MCF 10A (cell line): Measurements from ENCODE around the gene POLG. TPM values are rescaled to one million over a fixed set of nuclear protein-coding genes. Genes with fewer than 3 reads are reported as not detected.
"Not testable (repeated sequence)": the region's sequence is repeated elsewhere in the genome, so short reads cannot be mapped to it uniquely, and the experiment has no call there.

Experiments used
- BruUV-seq: library from RNA; stranded (reverse); fragments of 400-500 nt; replicated peaks from 2 replicates; lab custom pipeline; 2021; lab: Mats Ljungman, UMichigan
- CTCF ChIA-PET: fragments of 300-600 bp; sonication (Branson Sonifier 250); formaldehyde crosslinking; extraction: SDS; loops from one replicate; lab custom pipeline; 2021; ENCODE audit warnings: antibody characterized with exemption, inconsistent platforms; lab: Yijun Ruan, JAX
- POLR2A ChIA-PET: fragments of 300-600, 350-650 bp; sonication (Branson Sonifier 250); formaldehyde crosslinking; extraction: SDS; loops from one replicate; lab custom pipeline; 2020; ENCODE audit warnings: antibody characterized with exemption, inconsistent platforms; lab: Yijun Ruan, JAX
- DNase-seq: peaks from one replicate; pipeline ENCODE4 v3.0.0-alpha.2; 2018; ENCODE audit not compliant: unreplicated experiment
- H3K27ac Mint-ChIP-seq: one replicate; pipeline ENCODE4 v1.8.0; 2022; ENCODE audit warnings: mild to moderate bottlenecking, low read depth, mixed read lengths; ENCODE audit not compliant: unreplicated experiment
- H3K27me3 Mint-ChIP-seq: one replicate; pipeline ENCODE4 v1.8.0; 2022; ENCODE audit warnings: mixed read lengths; ENCODE audit not compliant: insufficient read depth, unreplicated experiment
- H3K36me3 Mint-ChIP-seq: one replicate; pipeline ENCODE4 v1.8.0; 2022; ENCODE audit warnings: mild to moderate bottlenecking, moderate library complexity, mixed read lengths; ENCODE audit not compliant: insufficient read depth, unreplicated experiment
- H3K4me1 Mint-ChIP-seq: one replicate; pipeline ENCODE4 v1.8.0; 2022; ENCODE audit warnings: mixed read lengths; ENCODE audit not compliant: insufficient read depth, unreplicated experiment
- H3K4me3 Mint-ChIP-seq: one replicate; pipeline ENCODE4 v1.8.0; 2022; ENCODE audit warnings: mild to moderate bottlenecking, moderate library complexity, mixed read lengths; ENCODE audit not compliant: unreplicated experiment
- H3K9me3 Mint-ChIP-seq: one replicate; pipeline ENCODE4 v1.8.0; 2022; ENCODE audit warnings: mixed read lengths; ENCODE audit not compliant: unreplicated experiment
- CTCF ChIP-seq: fragments of 200-600 bp; IDR thresholded peaks from one replicate; pipeline ENCODE4 v1.8.0; 2022; ENCODE audit warnings: antibody characterized with exemption, mild to moderate bottlenecking; ENCODE audit not compliant: unreplicated experiment
- intact Hi-C: fragments of 100-400 bp; cut with micrococcal nuclease; formaldehyde crosslinking; loops from 2 replicates; pipeline ENCODE4 v1.14.1; 2022
- microRNA-seq: library from miRNA; unstranded; fragments of <30 nt; microRNA quantifications from one replicate; pipeline ENCODE4 v1.2.0, GENCODE V29; 2022
- total RNA-seq: library from RNA; stranded (reverse); gene quantifications from 2 replicates; pipeline ENCODE4 v1.2.3, GENCODE V29; 2022

POLG gene
- total RNA-seq, 1 experiment from 2014 or later, result 62.2 TPM

- H3K27ac Mint-ChIP-seq, result no peak overlapping the region
- CTCF ChIA-PET, result interaction anchor here (0.9 to 1.7 kb wide), 2 partner anchors 12 to 20 kb away, joined by 4 to 7 read pairs; no protein-coding TSS in a partner anchor
- H3K9me3 Mint-ChIP-seq, result no peaks in the 10 kb centered on the region
- H3K4me3 Mint-ChIP-seq, result no peak overlapping the region
- POLR2A ChIA-PET, result interaction anchor here (0.7 kb wide), 1 partner anchor 13 kb away, joined by 3 read pairs; no protein-coding TSS in a partner anchor
- H3K27me3 Mint-ChIP-seq, result no peaks in the 10 kb centered on the region
- no TSS peak for BruUV-seq
- DNase-seq, result no peak
- peaks cover 14% of the 10 kb centered on the region for H3K36me3 Mint-ChIP-seq
- no peak for TF ChIP-seq CTCF
- H3K4me1 Mint-ChIP-seq, result no peaks in the 10 kb centered on the region
- intact Hi-C loops, result no loop called here
These were observed 51.4 kb downstream of the POLG start for GRCh38 chr15:89283201-89283600.

- no peak overlapping the region for H3K4me3 Mint-ChIP-seq
- DNase-seq, result no peak
- H3K27ac Mint-ChIP-seq, result no peak overlapping the region
- ChIA-PET POLR2A (no interaction called here), CTCF (interaction anchor here (0.5 to 1.7 kb wide), 3 partner anchors 12 to 240 kb away, joined by 3 to 7 read pairs (median 4); no protein-coding TSS in a partner anchor)
- no peak for TF ChIP-seq CTCF
- H3K9me3 Mint-ChIP-seq, result no peaks in the 10 kb centered on the region
- H3K27me3 Mint-ChIP-seq, result no peaks in the 10 kb centered on the region
- no peaks in the 10 kb centered on the region for H3K4me1 Mint-ChIP-seq
- no TSS peak for BruUV-seq
- intact Hi-C loops, result no loop called here
- peaks cover 14% of the 10 kb centered on the region for H3K36me3 Mint-ChIP-seq
These were observed 52.0 kb downstream of the POLG start for GRCh38 chr15:89282631-89283030.

GRCh38 chr15:89278307-89278706 lies 56.3 kb downstream of the POLG start:
- intact Hi-C loops, result no loop called here
- no peak overlapping the region for H3K4me3 Mint-ChIP-seq
- no peaks in the 10 kb centered on the region for H3K27me3 Mint-ChIP-seq
- H3K9me3 Mint-ChIP-seq, result no peaks in the 10 kb centered on the region
- CTCF ChIA-PET, result interaction anchor here (0.6 kb wide), 1 partner anchor 14 kb away, joined by 4 read pairs; no protein-coding TSS in a partner anchor
- POLR2A ChIA-PET, result no interaction called here
- BruUV-seq, result no TSS peak
- H3K27ac Mint-ChIP-seq, result no peak overlapping the region
- peaks cover 13% of the 10 kb centered on the region for H3K36me3 Mint-ChIP-seq
- no peak for TF ChIP-seq CTCF
- DNase-seq, result no peak
- H3K4me1 Mint-ChIP-seq, result no peaks in the 10 kb centered on the region

- DNase-seq, H3K4me1 Mint-ChIP-seq, intact Hi-C loops, H3K4me3 Mint-ChIP-seq, H3K27me3 Mint-ChIP-seq, H3K27ac Mint-ChIP-seq, BruUV-seq, H3K9me3 Mint-ChIP-seq, POLR2A ChIA-PET: not testable (repeated sequence)
- peaks cover 13% of the 10 kb centered on the region for H3K36me3 Mint-ChIP-seq
- CTCF ChIA-PET, result interaction anchor here (0.6 to 1.0 kb wide), 3 partner anchors 31 to 1800 kb away, joined by 3 to 5 read pairs (median 4); no protein-coding TSS in a partner anchor
These were observed 57.3 kb downstream of the POLG start for GRCh38 chr15:89277281-89277680.

Small RNA genes lying within 50 kb of the gene (microRNA-seq; reads per million reads assigned to microRNA genes)
- gene MIR6766 (0.40 reads per million), gene MIR9-3 (not detected)

Other genes with a start within 250 kb of the POLG start
- 47.7 and 55.9 TPM in 2 replicates for gene ABHD2, start 246.4 kb downstream of the POLG start, total RNA-seq
- gene RLBP1, start 113.2 kb downstream of the POLG start, total RNA-seq, result not detected in 2 replicates
- 24.0 and 34.0 TPM in 2 replicates for gene FANCI, start 90.8 kb downstream of the POLG start, total RNA-seq
- not detected in 2 replicates for gene RHCG, start 161.8 kb upstream of the POLG start, total RNA-seq
- 6.6 and 8.5 TPM in 2 replicates for gene TICRR, start 240.6 kb upstream of the POLG start, total RNA-seq